Adrenal gland (tissue), 5 donors: ENCODE data around the gene CDON.

Experiments used
- CTCF ChIP-seq, 6 experiments: fragments of 450-650 bp in 4 of 6; fragments of 200-600 bp in 2 of 6; sonication (generic) in 1 of 6; IDR thresholded peaks; 1 replicate in 5 of 6; 2 replicates in 1 of 6; pipeline versions ENCODE4 v1.5.1 to v1.8.0; 2016 to 2021; ENCODE audit warnings: antibody characterized with exemption in 6 of 6, mild to moderate bottlenecking in 2 of 6, moderate library complexity in 1 of 6
- POLR2A ChIP-seq, 2 donors: fragments of 450-650 bp; IDR thresholded peaks; one replicate each; pipeline ENCODE4 v1.6.1; 2017; ENCODE audit warnings: antibody characterized with exemption in 2 of 2, mild to moderate bottlenecking in 2 of 2, moderate library complexity in 1 of 2
- donor health status: DM: no; HTN: no; CAD: no.

DNA sequence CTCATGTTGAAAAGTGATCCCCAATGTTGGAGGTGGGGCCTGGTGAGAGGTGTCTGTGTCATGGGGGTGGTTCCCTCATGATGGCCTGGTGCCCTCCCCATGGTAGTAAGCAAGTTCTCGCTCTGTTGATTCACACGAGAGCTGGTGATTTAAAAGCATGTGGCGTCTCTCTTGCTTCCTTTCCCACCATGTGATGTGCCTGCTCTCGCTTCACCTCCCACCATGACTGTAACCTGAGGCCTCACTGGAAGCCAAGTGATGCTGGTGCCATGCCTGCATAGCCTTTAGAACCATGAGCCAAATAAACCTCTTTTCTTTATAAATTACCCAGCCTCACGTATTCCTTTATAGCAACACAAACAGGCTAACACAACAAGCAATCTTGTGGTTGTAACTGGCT lies 64.4 kb downstream of the CDON start:
- no peak for TF ChIP-seq CTCF (IDR thresholded peaks at IDR 0.05)
- no peak for TF ChIP-seq POLR2A (IDR thresholded peaks at IDR 0.05)
